Measurements from ENCODE around the gene PLD2.

The PLD2 gene

GRCh38 chr17:4837471-4838308 is 30.7 kb downstream of the PLD2 start:
- ATAC-seq = no peak
- Mint-ChIP-seq H3K4me3 (no peak overlapping the region), H3K4me1 (peaks cover 80% of the 10 kb centered on the region), H3K9me3 (no peaks in the 10 kb centered on the region), H3K27ac (peak overlapping the region; percentile 36), H3K36me3 (peaks cover 20% of the 10 kb centered on the region)
- no peak for DNase-seq (ENCODE audit: low spot score in 2 of 2)

- DNase-seq (ENCODE audit: low spot score in 2 of 2) (no peak), ATAC-seq (no peak)
- peaks cover 16% of the 10 kb centered on the region for H3K36me3 Mint-ChIP-seq
- no peak overlapping the region for H3K4me3 Mint-ChIP-seq
- no peaks in the 10 kb centered on the region for H3K9me3 Mint-ChIP-seq
- no peak overlapping the region for H3K27ac Mint-ChIP-seq
- H3K4me1 Mint-ChIP-seq = peaks cover 80% of the 10 kb centered on the region
Observed at GRCh38 chr17:4838309-4838785, 31.4 kb downstream of the PLD2 start.

DNA sequence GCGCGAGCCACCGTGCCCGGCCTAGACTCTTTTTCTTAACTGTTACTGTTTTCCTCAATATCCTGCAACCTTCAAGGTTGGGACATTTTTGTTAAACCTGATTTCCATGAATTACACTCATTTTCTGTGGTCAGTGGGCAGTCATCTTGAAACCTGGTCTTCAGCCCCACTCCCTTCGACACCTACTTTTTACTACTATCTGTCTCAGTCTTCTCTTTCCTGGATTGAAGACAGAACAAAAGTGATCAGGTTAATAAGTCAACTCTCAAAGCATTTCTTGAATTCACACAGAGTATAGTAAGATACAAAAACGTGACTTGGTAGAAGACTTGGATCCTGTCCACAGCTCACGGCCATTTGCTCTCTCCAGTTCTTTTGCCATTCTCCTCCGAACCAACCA is 32.3 kb downstream of the PLD2 start:
- no peak for ATAC-seq
- H3K4me1 Mint-ChIP-seq = peaks cover 74% of the 10 kb centered on the region
- H3K36me3 Mint-ChIP-seq = peaks cover 8% of the 10 kb centered on the region
- H3K27ac Mint-ChIP-seq = peak overlapping the region; percentile 12
- DNase-seq (ENCODE audit: low spot score in 2 of 2) = no peak
- peak overlapping the region; percentile 58 for H3K4me3 Mint-ChIP-seq
- no peaks in the 10 kb centered on the region for H3K9me3 Mint-ChIP-seq

DNA sequence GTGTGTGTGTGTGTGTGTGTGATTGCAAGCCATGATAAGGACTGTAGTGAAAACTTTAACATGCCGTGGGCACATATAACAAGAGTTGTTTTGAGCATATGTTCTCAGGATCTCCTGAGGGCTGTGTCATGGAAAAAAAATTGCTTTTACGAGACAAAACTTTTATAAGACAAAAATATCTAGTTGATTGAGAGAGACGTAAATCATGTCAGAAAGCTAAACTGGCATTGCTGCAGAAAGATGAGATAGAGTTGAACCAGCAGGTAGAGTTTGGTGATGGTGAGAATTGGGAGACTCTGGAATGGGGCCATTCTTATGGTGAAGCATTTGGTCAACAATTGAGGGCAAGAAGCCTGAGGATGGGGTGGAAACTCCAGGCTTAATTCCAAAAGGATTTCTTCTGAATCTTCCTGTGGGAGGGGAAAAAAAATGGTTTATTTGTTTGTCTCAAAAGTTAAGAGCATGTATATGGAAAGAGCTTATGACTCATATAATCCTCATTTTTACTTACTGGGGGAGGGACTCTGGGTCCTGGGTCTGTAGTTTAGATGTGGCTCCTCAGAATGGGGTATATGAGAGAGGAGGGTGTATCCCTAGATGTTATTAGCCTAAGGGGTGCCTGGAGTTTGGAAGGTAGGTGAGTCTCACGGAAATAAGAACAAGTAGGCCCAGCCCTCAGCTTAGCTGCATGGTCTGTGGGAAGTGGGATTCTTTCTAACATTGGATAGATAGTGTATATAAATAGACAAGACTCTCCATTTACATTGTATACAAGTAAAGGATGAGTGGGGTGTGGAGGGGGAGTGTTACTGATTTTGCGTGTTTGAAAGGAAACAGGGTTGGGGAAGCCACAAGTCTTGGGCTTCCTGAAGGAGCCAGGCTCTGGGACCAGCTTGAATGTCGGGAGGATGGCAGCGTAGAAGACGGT is 33.3 kb downstream of the PLD2 start:
- Mint-ChIP-seq H3K4me1 (peaks cover 74% of the 10 kb centered on the region), H3K4me3 (peak overlapping the region; percentile 58), H3K27ac (peak overlapping the region; percentile 87), H3K36me3 (peaks cover 7% of the 10 kb centered on the region), H3K9me3 (no peaks in the 10 kb centered on the region)
- DNase-seq (ENCODE audit: low spot score in 2 of 2) (no peak), ATAC-seq (no peak)

DNA sequence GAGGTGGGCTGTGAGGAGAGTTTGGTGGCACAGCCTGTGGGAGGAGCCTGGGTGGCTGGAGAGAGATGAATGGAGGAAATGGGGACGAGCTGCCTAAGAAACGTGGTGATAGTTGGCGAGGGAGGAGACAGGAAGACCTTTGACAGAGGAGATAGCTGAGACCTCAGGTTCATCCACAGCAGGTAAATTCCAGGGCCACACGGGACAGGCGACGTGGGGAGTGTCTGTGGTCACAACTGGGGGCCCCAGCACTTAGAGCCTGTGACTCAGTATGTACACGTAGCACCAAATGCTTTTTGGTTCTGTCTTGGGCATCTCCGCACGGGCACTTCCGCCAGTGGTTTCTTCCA is 33.9 kb downstream of the PLD2 start:
- ATAC-seq (peak; percentile 94), DNase-seq (ENCODE audit: low spot score in 2 of 2) (peak in 1 of 2 donors; percentile 8)
- Mint-ChIP-seq H3K27ac (peak overlapping the region; percentile 87), H3K36me3 (peaks cover 7% of the 10 kb centered on the region), H3K9me3 (no peaks in the 10 kb centered on the region), H3K4me3 (peak overlapping the region; percentile 58), H3K4me1 (peaks cover 71% of the 10 kb centered on the region)

DNA sequence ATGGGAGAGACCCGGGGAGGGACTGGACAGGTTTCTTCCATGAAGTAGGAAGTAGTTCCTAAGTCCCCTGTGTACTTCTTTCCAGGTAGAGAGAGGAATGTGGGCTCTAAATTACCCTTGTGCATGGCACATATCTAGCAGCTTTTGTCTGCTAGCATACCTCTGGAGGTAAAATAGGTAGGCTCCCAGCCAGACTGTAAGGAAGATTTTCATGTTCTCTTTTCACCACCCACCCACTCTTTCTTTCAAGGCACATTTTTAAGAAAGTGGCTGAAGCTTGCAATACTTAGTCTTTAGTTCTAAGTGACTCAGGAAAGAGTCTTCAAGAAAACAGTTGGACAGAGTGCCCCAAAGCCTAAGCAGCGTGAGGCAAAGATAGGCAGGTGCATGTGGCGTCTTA is 35.4 kb downstream of the PLD2 start:
- peaks cover 63% of the 10 kb centered on the region for H3K4me1 Mint-ChIP-seq
- H3K9me3 Mint-ChIP-seq = no peaks in the 10 kb centered on the region
- no peak overlapping the region for H3K4me3 Mint-ChIP-seq
- peaks cover 7% of the 10 kb centered on the region for H3K36me3 Mint-ChIP-seq
- ATAC-seq (no peak), DNase-seq (ENCODE audit: low spot score in 2 of 2) (no peak)
- no peak overlapping the region for H3K27ac Mint-ChIP-seq

DNA sequence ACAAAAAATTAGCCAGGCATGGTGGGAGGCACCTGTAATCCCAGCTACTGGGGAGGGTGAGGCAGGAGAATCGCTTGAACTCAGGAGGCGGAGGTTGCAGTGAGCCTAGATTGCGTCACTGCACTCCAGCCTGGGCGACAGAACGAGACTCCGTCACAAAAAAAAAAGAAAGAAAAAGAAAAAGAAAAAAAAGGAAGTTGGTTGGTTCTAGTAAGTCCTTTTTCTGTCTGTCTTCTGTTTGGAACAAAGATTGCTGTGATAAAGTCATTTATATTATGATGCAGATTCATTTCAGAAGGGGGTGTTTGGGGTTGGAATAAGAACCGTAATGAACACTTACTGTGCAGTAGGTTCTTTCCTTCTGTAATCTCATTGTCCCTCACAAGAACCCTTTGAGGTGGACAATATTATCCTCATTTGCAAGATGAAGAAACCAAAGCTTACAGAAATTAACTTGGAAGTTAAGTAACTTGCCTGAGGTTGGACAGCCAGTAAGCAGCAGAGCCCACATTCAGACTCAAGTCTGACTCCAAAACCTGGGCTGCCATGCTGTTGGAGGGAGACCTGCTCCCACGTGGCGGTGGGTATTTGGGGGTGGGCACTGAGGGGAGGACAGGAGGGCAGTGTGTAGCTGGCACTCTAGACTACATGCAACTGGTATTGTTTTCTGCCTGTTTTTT is 36.5 kb downstream of the PLD2 start:
- H3K9me3 Mint-ChIP-seq = no peaks in the 10 kb centered on the region
- H3K4me3 Mint-ChIP-seq = no peak overlapping the region
- H3K36me3 Mint-ChIP-seq = peaks cover 7% of the 10 kb centered on the region
- H3K27ac Mint-ChIP-seq = no peak overlapping the region
- peaks cover 62% of the 10 kb centered on the region for H3K4me1 Mint-ChIP-seq
- ATAC-seq (no peak), DNase-seq (ENCODE audit: low spot score in 2 of 2) (no peak)

DNA sequence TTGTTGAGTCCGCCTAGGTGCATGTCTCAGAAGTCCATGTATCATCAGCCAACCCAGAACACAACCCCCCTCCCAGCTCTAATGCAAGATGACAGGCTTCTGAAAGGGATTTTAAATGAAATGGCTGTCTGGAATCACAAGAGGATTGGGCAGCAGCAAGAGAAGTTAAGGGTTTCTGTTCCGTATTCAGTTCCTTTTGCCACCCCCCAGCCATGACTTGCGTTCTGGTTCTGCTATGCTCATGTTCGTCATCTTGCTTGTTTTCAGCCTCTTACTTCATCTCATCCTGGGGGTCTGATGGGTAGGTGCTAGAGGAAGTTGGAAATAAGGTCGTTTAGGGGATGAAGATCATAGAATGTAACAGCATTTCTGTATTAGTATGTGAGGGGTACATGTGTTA is 38.2 kb downstream of the PLD2 start:
- peaks cover 7% of the 10 kb centered on the region for H3K36me3 Mint-ChIP-seq
- H3K27ac Mint-ChIP-seq = peak overlapping the region; percentile 45

GRCh38 chr17:4846635-4847390 is 39.9 kb downstream of the PLD2 start:
- H3K36me3 Mint-ChIP-seq = peaks cover 2% of the 10 kb centered on the region
- no peak overlapping the region for H3K4me3 Mint-ChIP-seq
- H3K4me1 Mint-ChIP-seq = peaks cover 58% of the 10 kb centered on the region
- H3K9me3 Mint-ChIP-seq = no peaks in the 10 kb centered on the region
- no peak overlapping the region for H3K27ac Mint-ChIP-seq
- DNase-seq (ENCODE audit: low spot score in 2 of 2) (no peak), ATAC-seq (no peak)

More for the DNA sequence above, 38.2 kb downstream of the PLD2 start:
- DNase-seq (ENCODE audit: low spot score in 2 of 2) = no peak
- H3K4me1 Mint-ChIP-seq = peaks cover 58% of the 10 kb centered on the region
- no peak overlapping the region for H3K4me3 Mint-ChIP-seq
- H3K9me3 Mint-ChIP-seq = no peaks in the 10 kb centered on the region
- no peak for ATAC-seq

DNA sequence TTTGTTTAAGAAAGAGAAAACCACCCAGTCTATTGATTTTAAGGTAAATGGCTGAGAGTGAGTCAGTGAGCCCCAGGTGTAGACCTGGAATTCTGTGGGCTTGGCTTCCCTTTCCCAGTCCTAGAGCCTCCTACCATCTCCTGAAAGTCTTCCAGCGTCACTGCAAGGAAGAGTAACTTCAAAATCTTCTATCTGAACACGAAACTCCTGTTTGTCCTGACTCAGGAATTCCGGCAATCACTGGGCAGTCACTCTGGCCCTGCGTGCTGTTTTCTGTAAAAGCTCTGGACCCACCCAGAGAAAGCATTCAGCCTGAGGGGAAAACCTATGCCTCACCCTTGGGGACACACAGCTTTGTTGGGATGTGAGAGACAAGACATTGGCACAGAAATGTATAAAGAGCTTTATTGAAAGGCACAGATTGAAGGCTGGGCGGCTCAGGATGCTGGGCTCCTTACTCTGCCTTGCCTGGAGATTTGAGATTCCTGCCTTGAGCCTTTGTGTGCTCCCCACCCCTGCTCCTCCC is 42.1 kb downstream of the PLD2 start:
- peaks cover 66% of the 10 kb centered on the region for H3K4me1 Mint-ChIP-seq

GRCh38 chr17:4850246-4850645 is 43.3 kb downstream of the PLD2 start:
- no peak overlapping the region for H3K27ac Mint-ChIP-seq
- no peak overlapping the region for H3K4me3 Mint-ChIP-seq
- DNase-seq (ENCODE audit: low spot score in 2 of 2) = no peak
- H3K36me3 Mint-ChIP-seq = peaks cover 30% of the 10 kb centered on the region
- H3K4me1 Mint-ChIP-seq = peaks cover 62% of the 10 kb centered on the region
- peaks cover 5% of the 10 kb centered on the region for H3K9me3 Mint-ChIP-seq
- no peak for ATAC-seq

More for the DNA sequence above, 42.1 kb downstream of the PLD2 start:
- H3K4me3 Mint-ChIP-seq = no peak overlapping the region
- H3K9me3 Mint-ChIP-seq = peaks cover 5% of the 10 kb centered on the region
- ATAC-seq (no peak), DNase-seq (ENCODE audit: low spot score in 2 of 2) (no peak)
- no peak overlapping the region for H3K27ac Mint-ChIP-seq
- H3K36me3 Mint-ChIP-seq = peaks cover 24% of the 10 kb centered on the region

DNA sequence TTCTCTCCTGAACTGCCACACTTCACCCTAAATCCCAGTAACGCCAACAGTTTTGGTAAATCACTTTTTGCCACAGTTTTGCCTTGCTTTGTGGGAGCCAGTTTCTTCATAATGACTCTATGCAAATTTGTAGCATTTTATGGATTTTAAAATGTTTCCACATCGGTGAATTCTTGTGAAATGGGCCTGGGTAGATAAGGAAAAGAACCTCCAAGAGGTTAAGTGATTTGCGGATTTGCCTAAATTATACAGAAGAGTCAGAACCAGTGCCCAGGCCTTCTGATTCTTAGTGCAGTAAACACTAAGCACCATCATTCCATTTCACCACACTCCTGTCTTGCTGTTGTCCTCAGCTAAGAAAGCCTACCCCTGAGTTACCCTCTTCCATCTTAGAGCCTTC is 44.1 kb downstream of the PLD2 start:
- H3K27ac Mint-ChIP-seq = no peak overlapping the region
- H3K4me3 Mint-ChIP-seq = no peak overlapping the region
- peaks cover 30% of the 10 kb centered on the region for H3K36me3 Mint-ChIP-seq
- peaks cover 5% of the 10 kb centered on the region for H3K9me3 Mint-ChIP-seq
- ATAC-seq (no peak), DNase-seq (ENCODE audit: low spot score in 2 of 2) (no peak)
- H3K4me1 Mint-ChIP-seq = peaks cover 60% of the 10 kb centered on the region

- peak; percentile 53 for ATAC-seq
- H3K9me3 Mint-ChIP-seq = peaks cover 5% of the 10 kb centered on the region
- no peak overlapping the region for H3K4me3 Mint-ChIP-seq
- DNase-seq (ENCODE audit: low spot score in 2 of 2) = no peak
- H3K4me1 Mint-ChIP-seq = peaks cover 71% of the 10 kb centered on the region
- H3K36me3 Mint-ChIP-seq = peaks cover 39% of the 10 kb centered on the region
- H3K27ac Mint-ChIP-seq = peak overlapping the region; percentile 85
Observed at GRCh38 chr17:4852567-4853207, 45.7 kb downstream of the PLD2 start.

GRCh38 chr17:4853208-4853671 is 46.3 kb downstream of the PLD2 start:
- ATAC-seq = peak; percentile 52
- Mint-ChIP-seq H3K4me3 (no peak overlapping the region), H3K4me1 (peaks cover 71% of the 10 kb centered on the region), H3K9me3 (peaks cover 5% of the 10 kb centered on the region), H3K36me3 (peaks cover 39% of the 10 kb centered on the region), H3K27ac (peak overlapping the region; percentile 75)
- DNase-seq (ENCODE audit: low spot score in 2 of 2) = no peak

Data from stimulated activated effector memory CD8-positive, alpha-beta T cell treated with anti-CD3 and anti-CD28 coated beads, Interleukin-12 subunit alpha, Interleukin-12 subunit beta, amount 100 ng/mL, for 72 hours (primary cell).